Skeletal muscle cell (primary cell): ENCODE results near the gene NR2C2.

ENCODE experiments used
- DNase-seq: peaks from one replicate; pipeline ENCODE4 v3.0.0-alpha.2; 2010; ENCODE audit warnings: low read depth
- H3K4me3 ChIP-seq: 2 replicates; pipeline ENCODE4 v1.5.1; 2011; ENCODE audit warnings: low read depth, mild to moderate bottlenecking, control low read depth, low read length, moderate library complexity

The NR2C2 gene

DNA sequence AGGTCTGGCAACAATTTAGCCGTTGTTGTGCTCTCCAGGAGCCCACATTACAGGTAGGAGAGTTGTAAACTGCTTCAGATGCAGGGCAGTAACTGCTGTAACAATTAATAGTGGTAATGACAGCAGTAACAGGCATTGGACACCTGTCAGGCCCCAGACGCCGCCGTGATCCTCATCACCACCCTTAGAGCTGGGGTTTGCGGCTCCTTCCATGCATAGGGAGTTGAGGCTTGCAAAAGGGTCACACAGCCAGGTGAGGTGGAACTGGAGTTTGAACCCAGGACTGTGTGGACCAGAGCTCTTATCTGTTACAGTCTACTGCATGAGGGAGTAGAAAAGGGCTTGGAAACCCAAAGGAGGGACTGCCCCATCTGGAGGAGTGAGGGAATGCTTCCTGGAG, 26.8 kb upstream of the NR2C2 start:
- no peak for DNase-seq
- no peak overlapping the region for H3K4me3 ChIP-seq

DNA sequence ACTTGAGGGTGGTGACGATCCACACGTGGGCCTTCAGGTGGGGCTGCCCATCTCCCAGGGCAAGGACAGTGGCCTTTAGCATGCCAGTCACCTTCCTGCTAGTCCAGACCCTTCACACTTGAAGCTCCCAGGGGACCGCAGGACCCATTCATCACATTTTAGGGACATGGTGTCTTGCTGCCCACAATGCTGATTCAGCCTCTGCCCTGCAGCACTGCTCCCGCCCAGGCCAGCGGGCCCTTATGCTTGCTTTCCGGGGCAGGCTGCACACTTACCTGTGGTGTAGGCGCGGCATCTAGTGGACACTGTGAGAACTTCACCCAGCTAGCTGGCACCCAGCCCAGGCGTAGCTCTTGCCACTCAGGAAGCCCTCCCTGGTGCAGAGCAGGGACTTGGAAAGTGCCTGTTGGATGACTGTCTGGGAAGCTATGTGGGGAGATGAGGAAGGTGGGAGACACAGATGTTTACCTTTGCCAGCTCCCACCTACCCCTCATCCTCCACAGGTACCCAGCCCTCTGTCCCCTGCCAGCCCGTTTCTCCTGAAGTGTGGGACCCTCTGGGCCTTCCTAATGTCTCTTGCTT, 26.3 kb upstream of the NR2C2 start:
- DNase-seq = peak; percentile 56
- no peak overlapping the region for H3K4me3 ChIP-seq

DNA sequence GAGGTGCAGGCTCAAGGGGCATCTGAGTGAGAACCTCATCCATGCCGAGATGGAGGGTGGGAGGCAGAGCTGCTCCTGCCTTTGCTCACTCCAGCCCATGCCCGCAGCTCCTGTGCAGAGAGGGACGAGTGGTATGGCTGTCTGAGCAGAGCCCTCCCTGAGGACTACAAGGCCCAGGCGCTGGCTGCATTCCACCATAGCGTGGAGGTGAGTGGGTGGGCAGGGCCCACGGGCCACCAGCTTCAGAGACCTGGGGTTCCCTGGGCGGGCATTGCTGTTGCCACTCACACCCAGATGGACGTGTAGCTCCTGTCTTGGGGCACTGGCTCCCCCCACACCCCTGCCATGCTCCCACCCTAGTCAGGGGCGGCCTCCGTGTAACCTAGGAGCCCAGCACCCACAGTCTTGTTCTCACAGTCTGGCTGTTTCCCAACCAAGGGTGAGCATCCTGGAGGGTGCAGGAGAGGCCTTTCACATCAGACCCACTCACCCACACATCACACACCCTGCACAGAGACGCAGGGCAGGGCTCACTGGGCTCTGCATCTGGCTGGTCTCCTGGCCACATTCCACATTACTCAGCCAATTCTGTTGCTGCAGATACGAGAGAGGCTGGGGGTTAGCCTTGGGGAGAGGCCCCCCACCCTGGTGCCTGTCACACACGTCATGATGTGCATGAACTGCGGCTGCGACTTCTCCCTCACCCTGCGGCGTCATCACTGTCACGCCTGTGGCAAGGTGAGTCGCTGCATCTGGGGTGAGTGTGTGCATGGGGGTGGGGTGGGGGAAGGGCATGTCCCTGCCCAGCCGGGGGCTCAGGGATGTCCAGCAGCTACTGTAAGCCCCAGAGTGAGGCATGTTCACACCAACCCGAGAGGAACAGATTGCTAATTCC, 25.3 kb upstream of the NR2C2 start:
- no peak overlapping the region for H3K4me3 ChIP-seq
- peak; percentile 3 for DNase-seq

DNA sequence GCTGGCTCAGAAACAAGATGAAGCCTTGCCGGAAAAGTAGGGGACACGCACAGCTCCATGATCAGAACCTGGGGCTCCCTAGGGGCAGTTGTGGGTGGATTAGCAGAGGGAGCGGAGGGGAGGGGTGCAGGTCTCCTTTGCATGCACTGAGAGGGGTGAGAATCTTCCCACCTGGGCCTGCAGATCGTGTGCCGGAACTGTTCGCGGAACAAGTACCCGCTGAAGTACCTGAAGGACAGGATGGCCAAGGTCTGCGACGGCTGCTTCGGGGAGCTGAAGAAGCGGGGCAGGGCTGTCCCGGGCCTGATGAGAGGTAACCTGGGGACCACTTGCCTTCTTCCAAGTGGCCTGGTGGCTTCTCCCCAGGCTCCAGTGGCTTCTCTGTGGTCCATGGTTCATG, 24.5 kb upstream of the NR2C2 start:
- H3K4me3 ChIP-seq = no peak overlapping the region
- no peak for DNase-seq

DNA sequence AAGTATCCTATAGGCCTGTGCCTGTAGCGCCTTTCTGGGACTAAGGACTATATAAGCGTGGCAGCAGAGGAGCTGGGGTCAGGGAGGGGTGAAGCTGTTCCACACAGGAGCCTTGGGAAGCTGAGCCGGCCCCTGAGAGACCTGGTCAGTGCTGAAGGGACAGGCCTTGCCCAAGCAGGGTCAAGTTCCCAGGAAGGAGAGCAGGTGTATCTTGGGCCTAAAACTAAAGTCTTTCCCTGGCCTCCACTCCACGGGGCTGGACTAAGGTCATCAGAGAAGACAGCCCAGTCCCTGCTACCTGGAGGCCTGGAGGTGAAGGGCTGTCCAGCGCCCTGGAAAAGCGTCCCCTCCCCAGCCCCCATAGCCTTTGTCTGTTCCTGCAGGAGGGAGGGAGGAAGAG, 23.9 kb upstream of the NR2C2 start:
- H3K4me3 ChIP-seq = no peak overlapping the region
- DNase-seq = no peak

DNA sequence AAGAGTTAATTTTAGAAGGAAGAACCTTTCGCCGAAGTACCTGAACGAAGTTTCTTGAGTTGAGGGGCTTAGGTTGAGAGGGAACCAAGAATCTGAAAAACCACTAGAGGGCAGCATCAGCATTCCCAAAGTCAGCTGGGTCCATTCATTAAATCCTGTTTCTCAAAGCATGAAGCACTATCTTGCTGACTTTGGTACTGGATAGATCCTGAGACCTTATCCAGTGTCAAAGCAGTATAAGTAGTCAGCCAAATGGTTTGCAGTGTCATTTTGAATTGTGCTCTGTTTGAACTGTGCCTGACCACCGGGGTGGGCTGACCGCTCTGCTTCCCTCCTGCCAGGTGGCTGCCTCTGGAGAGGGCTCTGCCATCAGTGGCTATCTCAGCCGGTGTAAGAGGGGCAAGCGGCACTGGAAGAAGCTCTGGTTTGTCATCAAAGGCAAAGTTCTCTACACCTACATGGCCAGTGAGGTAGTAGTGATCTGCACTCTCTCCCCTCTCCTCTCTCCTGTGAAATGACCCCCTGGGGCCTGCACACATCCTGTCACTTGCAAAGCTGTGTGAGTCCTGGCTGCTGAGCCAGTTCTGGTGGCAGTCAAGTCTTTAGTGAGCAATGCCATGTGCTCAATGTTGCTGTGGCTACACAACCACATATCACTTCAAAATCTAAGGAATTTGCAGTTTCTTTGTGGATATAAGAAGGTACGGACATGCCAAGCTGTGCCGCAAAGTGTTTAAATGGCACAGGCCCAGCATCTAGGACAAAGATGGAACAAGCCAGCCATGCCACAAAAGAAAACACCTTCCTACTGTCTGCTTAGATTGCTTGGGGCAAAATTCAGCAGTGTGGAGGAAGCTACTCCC, 21.4 kb upstream of the NR2C2 start:
- no peak overlapping the region for H3K4me3 ChIP-seq
- peak; percentile 21 for DNase-seq

DNA sequence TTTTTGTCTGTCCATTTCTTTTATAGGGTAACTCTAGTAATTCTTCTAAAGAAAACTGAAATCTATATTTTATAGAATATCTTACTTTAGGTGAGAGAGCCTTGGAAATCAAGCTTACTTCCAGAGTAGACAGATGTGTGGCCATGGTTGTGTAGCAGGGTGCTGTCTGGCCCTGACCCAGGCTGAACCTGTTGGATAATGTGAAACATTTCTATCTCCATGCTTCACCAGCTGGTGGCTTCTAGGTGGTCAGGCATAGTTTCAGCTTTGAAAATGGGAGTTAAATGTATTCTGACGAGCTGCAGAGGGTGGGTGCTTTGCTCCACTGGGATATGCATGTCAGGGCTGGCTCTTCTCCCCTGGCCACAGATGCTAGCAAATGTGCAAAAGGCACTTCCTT, 20.8 kb upstream of the NR2C2 start:
- H3K4me3 ChIP-seq = no peak overlapping the region
- DNase-seq = no peak

DNA sequence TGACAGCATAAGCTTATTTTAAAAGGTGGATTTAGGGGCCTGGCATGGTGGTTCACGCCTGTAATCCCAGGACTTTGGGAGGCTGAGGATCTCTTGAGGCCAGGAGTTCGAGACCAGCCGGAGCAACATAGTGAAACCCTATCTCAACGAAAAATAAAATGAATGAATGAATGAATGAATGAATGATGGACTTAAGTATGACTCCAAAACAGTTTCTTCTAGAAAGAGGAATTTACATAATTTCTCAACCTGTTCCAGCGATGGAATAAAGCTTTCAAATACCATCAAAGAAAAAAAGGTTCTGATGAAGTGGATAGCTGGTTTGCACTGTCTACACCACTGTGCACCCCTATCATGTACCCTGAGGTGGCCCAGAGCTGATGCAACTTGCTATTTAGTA, 20.1 kb upstream of the NR2C2 start:
- no peak overlapping the region for H3K4me3 ChIP-seq
- no peak for DNase-seq

DNA sequence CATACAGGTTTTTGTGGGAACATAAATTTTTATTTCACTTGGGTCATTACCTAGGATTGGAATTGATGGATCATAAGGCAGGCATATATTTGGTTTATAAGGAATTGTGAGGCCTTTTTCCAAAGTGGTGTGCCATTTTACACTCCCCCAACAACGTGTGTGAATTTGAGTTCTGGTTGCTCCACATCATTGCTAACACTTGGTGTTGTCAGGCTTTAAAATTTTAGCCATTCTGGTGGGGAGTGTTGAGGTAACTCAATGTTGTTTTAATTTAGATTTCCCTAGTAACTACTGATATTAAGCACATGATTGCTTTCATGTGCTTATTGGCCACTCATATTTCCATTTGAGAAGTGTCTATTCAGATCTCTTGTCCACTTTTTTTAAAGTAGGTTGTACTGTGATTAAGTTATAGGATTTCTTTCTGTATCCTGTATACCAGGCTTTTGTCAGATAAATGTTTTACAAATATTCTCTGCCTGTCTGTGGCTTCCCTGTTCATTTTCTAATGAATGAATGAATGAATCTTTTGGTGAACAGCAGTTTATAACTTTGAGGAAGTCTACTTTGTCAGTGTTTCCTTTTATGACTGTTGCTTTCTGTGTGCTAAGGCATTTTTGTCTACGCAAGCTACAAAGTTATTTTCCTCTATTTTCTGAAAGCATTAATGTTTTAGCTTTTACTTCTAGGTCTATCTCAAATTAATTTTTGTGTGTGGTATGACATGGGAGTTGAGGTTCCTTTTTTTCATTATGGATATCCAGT, 17.9 kb upstream of the NR2C2 start:
- no peak overlapping the region for H3K4me3 ChIP-seq
- DNase-seq = no peak

DNA sequence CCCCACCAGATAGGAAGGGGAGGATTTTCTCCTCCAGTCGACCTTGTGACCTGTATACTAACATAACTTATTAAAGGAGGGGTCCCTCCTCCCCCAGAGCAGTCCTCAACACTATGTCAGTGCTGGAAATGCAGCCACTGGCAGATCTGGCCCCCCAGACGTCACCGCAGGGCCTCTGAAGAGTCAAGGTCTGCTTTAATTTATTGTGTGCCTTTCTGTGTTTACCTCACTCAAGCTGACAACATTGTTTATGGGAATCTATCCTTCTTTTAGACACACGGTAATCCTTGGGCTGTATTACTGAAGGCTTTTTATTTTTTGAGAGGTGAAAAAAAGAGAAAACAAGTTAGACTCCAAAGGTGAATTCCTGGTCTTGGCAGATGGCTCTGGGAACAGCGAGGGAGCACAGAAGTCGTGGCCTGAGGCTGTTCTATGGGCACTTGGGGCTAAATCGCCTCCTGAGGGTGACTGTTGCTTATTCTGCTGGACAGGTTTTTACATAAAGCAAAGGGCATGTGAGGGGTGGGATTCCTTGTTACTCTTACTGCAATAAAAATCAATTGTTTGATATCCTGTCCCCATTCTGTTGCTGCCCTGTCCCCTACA, 13.5 kb upstream of the NR2C2 start:
- no peak for DNase-seq

DNA sequence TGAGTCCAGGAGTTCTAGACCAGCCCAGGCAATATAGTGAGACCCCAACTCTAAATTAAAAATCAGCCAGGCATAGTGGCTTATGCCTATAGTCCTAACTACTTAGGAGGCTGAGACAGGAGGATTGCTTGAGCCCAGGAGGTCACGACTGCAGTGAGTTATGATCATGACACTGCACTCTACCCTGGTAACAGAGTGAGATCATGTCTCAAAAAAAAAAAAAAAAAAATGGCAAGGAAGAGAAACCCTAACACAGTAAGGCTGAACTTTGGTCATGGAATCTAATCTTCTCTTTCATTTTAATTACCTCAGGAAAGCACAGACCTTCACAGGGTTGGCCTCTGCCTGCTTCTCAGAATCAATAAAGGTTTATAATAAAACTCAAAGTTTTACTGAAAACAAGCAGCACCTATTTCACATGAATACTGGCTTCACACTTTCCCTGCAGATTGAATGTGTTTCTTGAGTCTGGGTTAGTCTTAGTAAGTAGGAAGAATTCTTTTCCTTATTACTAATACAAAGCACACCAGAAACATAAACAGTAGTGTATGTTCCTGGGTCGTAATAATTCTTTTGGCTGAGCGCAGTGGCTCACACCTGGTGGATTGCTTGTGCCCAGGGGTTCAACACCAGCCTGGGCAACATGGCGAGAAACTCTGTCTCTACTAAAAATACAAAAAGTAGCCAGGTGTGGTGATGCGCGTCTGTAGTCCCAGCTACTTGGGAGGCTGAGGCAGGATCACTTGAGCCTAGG, 11.6 kb upstream of the NR2C2 start:
- DNase-seq = no peak
- no peak overlapping the region for H3K4me3 ChIP-seq

More for the DNA sequence above, 13.5 kb upstream of the NR2C2 start:
- no peak overlapping the region for H3K4me3 ChIP-seq

DNA sequence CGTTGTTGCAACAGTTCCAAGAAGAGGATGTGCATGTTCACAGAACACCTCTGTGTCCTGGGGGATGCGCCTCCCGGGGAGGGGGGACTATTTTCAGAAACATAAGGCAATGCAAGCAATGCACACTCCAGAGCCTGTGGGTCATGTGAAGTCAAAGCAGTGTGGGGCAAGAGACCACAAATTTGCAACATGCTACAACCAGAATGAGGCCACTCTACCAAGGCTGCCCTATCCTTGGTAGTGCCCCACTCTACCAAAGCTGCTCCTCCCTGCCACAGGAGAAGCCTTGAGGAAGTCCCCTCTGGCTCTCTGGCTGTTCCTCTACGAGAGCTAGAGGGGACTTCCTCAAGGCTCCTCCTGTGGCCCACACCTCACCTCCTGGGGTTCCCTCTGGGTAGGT, 8.4 kb upstream of the NR2C2 start:
- H3K4me3 ChIP-seq = no peak overlapping the region
- no peak for DNase-seq

DNA sequence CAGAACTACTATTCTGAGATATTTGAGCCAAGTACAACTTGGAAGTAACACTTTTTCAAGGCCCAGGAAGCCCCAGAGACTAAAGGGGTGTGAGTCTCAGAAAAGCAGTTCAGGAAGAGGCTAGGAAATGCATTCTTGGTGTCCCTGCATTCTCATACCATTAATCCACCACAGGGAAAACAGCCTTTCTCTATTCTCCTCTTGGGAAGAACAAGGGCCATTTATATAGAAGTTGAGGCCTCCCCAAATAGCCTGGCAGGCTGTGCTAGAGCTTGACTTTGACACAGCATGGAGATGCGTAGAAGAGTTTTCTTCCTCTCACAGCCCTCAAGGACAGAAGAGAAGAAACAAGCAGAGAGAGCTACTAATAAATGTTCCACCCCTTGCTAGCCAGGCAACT, 5.5 kb upstream of the NR2C2 start:
- no peak for DNase-seq
- H3K4me3 ChIP-seq = no peak overlapping the region

DNA sequence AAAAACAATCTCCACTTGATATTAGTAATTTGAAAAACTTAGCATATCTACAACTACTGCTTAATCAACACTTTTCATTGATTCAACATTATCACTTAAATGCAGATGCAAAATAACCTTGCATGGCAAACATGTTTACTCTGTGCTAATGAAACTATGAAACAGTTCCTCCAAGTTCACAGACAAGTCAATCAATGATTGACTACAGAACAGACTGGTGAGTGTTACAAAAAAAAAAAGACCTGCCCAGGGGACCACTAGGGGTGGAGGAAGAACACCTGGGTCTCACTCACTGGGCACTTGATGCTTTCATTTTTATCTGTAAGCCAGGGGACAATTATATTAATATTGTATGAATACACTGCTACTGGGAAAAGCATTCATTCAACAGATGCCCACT, 4.3 kb upstream of the NR2C2 start:
- DNase-seq = no peak
- H3K4me3 ChIP-seq = no peak overlapping the region

DNA sequence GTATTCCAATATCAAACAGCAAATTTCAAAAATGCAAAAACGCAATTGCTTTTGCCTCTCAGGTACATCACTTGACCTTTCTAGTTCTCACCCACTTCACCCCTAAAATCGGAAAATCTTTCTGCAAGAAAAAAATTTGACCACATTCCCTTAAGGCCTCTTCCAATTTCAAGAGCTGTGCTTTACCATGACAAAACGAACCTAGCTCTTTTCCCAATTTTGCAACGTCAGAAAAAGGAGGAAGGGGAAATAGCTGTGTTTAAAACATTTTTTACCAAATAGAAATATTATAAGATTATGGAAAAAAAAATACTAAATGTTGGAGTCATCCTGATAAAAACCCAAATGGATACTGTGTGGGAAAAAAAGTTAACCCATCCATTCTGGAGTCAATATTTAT, 1.1 kb upstream of the NR2C2 start:
- DNase-seq = no peak
- peak overlapping the region; percentile 90 for H3K4me3 ChIP-seq

DNA sequence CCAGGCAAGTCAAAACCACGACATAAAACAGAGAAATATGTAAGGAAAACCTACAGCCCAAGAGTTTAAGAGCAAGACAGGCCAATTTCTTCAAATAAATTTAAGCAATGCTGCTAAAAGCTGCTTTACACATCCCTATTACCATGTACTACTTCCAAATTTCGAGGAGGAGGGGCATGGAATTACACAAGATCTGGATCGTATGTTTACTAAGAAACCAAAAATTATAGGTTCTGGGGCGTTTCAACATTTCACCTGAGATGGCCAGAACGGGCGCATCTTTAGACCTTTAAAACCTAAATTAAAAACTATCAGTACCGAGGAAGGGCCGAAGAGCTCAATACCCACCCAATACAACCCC, 664 bp upstream of the NR2C2 start:
- peak overlapping the region; percentile 90 for H3K4me3 ChIP-seq
- no peak for DNase-seq

DNA sequence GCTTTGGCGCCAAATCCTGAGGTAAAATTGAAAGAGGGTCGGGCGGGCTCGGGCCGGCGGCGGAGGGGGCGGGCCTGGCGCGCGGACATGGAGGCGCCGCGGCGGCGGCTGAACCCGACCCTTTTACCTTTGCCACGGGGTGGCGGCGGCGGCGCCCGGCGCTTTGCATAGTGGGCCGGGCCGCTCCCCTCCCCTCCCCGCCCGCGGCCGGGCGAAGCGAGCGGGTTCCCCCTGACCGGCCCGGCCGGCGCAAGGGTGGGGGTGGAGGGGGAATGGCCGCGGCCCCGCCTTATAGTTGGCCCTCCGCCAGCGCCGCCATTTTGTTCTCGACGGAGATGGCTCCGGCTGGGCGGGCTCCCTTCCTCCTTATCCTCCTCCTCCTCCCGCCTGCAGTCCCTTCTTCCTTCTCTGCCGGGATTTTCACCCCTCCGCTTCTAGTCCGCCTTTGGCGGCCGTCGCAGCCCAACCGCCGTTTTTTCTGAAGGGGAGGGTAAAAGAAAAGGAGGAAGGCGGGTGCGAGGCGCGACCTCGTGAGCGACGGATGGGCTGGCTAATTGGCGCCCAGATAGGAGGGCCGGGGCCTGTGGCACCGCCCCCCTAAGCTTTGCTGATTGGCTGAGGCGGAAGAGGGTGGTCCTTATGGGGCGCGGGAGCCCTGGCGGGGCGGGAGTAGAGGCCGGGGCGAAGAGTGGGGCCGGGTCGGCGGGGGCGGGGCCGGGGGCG, 664 bp downstream of the NR2C2 start:
- H3K4me3 ChIP-seq = peak overlapping the region; percentile 90
- DNase-seq = peak; percentile 80

DNA sequence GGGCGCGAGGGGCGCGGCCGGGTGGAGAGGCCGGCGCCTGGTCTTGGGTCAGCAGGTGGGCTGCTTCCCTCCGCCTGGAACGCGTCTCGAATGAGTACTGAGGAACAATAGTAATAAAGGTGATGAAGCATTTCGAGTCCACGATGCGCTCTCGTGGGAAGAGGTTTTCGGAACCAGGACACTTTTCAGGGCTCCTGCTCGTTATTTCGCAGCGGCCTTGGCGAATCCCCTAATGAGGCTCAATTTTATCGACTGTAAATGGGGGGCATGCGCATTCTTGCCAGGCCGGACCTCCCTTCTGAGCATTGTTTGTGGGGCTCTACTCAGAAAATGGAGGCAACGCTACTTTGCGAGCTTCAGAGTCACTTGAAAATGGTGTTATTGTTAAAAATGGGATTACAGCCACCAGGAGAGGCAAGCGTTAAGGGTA, 1.2 kb downstream of the NR2C2 start:
- DNase-seq = no peak
- H3K4me3 ChIP-seq = peak overlapping the region; percentile 90
